GM12892 (cell line): ENCODE data around the gene CFAP97.

ENCODE experiments used
- POLR2AphosphoS5 ChIP-seq: IDR thresholded peaks from 2 replicates; pipeline ENCODE4 v1.6.1; 2011; ENCODE audit warnings: low read depth, low read length, control low read depth
- TAF1 ChIP-seq: IDR thresholded peaks from 2 replicates; pipeline ENCODE4 v1.6.1; 2011; ENCODE audit warnings: low read depth, mild to moderate bottlenecking, control low read depth, low read length, borderline replicate concordance

DNA sequence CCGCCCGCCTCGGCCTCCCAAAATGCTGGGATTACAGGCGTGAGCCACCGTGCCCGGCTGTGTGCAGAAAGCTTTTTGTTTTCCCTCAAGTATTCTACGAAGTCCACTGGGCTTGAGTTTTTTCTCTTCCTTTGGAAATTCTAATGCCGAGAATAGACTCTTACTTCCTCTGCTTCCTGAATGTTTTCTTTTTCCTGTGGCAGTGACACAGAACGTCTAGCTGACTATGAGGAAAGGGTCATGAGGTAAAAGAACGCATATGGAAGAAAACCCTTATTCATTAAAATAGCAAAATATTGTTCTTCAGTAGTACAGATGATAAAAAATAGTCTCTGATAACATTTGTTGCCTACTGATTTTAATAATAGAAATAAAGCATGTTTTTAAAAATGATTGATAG is 65.6 kb downstream of the CFAP97 start:
- TF ChIP-seq POLR2AphosphoS5 (no peak), TAF1 (no peak)
